ENCODE measurements around the gene SSBP2. TPM values are rescaled to one million over a fixed set of nuclear protein-coding genes. Genes with fewer than 3 reads are reported as not detected.

SSBP2 gene
- total and polyA plus RNA-seq, 2 donors (not counting 3 experiments of a cell fraction or from before 2014, with no cell fraction given), result 9.6 to 11.5 TPM

DNA sequence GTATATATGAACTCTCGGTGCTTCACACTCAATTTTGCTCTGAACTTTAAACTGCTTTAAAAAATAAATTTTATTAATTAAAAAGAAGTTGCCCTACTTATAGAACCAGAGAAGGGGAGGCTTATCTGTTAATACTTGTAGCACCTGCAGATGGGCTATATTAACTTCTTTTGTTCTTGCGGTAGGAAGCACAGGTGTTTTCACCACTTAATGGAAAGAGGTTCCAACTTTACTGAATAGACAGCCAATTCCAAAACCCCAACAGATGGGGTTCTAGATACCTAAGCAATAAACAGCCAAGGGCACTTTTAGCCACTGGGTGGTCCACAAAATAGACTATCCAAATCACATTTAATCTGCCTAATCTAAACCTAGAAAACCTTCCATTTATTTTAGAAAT is 65.4 kb downstream of the SSBP2 start:
- dilution Hi-C loops (cut with MboI; ENCODE audit: extremely low pct_ligation_motif_present, low sequenced_read_pairs) (no loop called here), intact Hi-C loops (cut with micrococcal nuclease) (no loop called here)
- Histone ChIP-seq H3K36me3 (ENCODE audit: control insufficient read depth in 2 of 2, extremely low read depth in 1 of 2, insufficient read depth in 2 of 2, low read length in 2 of 2) (no peaks in the 10 kb centered on the region), H3K4me1 (ENCODE audit: control insufficient read depth, extremely low read depth, insufficient read depth, low read length) (no peaks in the 10 kb centered on the region), H3K27me3 (ENCODE audit: control insufficient read depth in 2 of 2, insufficient read depth in 2 of 2, low read length in 2 of 2) (no peaks in the 10 kb centered on the region), H2AFZ (ENCODE audit: low read depth, low read length) (no peak overlapping the region), H3K9me1 (replicated peaks; ENCODE audit: control insufficient read depth, extremely low read depth, insufficient read depth, low read length) (no peaks in the 10 kb centered on the region), H3K9me3 (replicated peaks; ENCODE audit: control insufficient read depth, insufficient read depth, low read length) (no peaks in the 10 kb centered on the region), H3K4me3 (replicated peaks in 1 of 3; ENCODE audit: insufficient read depth in 1 of 3, low read depth in 1 of 3, low read length in 3 of 3) (no peak overlapping the region), H4K20me1 (replicated peaks; ENCODE audit: control insufficient read depth, extremely low read depth, insufficient read depth, low read length) (no peaks in the 10 kb centered on the region), H3K9ac (replicated peaks; ENCODE audit: extremely low read depth, insufficient read depth, low read length) (no peak overlapping the region), H3K4me2 (ENCODE audit: insufficient read depth, low read length) (no peak overlapping the region), H3K27ac (ENCODE audit: insufficient read depth, low read depth, low read length) (no peak overlapping the region), H3K79me2 (ENCODE audit: control insufficient read depth, insufficient read depth, low read length) (no peaks in the 10 kb centered on the region)
- FAIRE-seq (no peak), DNase-seq (ENCODE audit: low read depth, low spot score) (no peak)
- TF ChIP-seq, protein P1, sequence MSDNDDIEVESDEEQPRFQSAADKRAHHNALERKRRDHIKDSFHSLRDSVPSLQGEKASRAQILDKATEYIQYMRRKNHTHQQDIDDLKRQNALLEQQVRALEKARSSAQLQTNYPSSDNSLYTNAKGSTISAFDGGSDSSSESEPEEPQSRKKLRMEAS (IDR thresholded peaks at IDR 0.05; ENCODE audit: insufficient read depth, insufficient read length), result no peak
- TF ChIP-seq GATA2 (IDR thresholded peaks at IDR 0.05; ENCODE audit: insufficient read depth, insufficient read length, low read depth, low read length) (no peak), POLR2A (IDR thresholded peaks at IDR 0.05; ENCODE audit: low read depth, low read length) (no peak), JUN (IDR thresholded peaks at IDR 0.05; ENCODE audit: borderline replicate concordance, insufficient read depth, insufficient read length, low read depth) (no peak), EZH2 (IDR thresholded peaks at IDR 0.05; ENCODE audit: borderline replicate concordance, low read depth, low read length, severe bottlenecking) (no peak), MYC (IDR thresholded peaks at IDR 0.05; ENCODE audit: low read depth, low read length) (no peak), FOS (IDR thresholded peaks at IDR 0.05; ENCODE audit: borderline replicate concordance, insufficient read depth, low read length) (no peak), POLR2AphosphoS5 (IDR thresholded peaks at IDR 0.05; ENCODE audit: insufficient read depth, low read depth, low read length) (no peak)
- TF ChIP-seq, protein P2, sequence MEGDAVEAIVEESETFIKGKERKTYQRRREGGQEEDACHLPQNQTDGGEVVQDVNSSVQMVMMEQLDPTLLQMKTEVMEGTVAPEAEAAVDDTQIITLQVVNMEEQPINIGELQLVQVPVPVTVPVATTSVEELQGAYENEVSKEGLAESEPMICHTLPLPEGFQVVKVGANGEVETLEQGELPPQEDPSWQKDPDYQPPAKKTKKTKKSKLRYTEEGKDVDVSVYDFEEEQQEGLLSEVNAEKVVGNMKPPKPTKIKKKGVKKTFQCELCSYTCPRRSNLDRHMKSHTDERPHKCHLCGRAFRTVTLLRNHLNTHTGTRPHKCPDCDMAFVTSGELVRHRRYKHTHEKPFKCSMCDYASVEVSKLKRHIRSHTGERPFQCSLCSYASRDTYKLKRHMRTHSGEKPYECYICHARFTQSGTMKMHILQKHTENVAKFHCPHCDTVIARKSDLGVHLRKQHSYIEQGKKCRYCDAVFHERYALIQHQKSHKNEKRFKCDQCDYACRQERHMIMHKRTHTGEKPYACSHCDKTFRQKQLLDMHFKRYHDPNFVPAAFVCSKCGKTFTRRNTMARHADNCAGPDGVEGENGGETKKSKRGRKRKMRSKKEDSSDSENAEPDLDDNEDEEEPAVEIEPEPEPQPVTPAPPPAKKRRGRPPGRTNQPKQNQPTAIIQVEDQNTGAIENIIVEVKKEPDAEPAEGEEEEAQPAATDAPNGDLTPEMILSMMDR (IDR thresholded peaks at IDR 0.05; ENCODE audit: extremely low read depth in 1 of 2, insufficient read depth in 1 of 2, low read depth in 1 of 2, low read length in 2 of 2), result no peak
- POLR2A ChIA-PET, result no interaction called here
- BruUV-seq (replicated peaks), result no TSS peak
- CTCF ChIA-PET, result no interaction called here
